Stimulated activated CD4-positive, alpha-beta T cell treated with anti-CD3 and anti-CD28 coated beads, Interleukin-4, amount 100 ng/mL, for 4 hours (primary cell): ENCODE data around the gene NMRK2.
"Not testable (repeated sequence)": the region's sequence is repeated elsewhere in the genome, so short reads cannot be mapped to it uniquely, and the experiment has no call there.

Experiments used
- DNase-seq, 2 experiments: peaks; one replicate each; pipeline ENCODE4 v3.0.0-alpha.2; 2020

Gene NMRK2

DNA sequence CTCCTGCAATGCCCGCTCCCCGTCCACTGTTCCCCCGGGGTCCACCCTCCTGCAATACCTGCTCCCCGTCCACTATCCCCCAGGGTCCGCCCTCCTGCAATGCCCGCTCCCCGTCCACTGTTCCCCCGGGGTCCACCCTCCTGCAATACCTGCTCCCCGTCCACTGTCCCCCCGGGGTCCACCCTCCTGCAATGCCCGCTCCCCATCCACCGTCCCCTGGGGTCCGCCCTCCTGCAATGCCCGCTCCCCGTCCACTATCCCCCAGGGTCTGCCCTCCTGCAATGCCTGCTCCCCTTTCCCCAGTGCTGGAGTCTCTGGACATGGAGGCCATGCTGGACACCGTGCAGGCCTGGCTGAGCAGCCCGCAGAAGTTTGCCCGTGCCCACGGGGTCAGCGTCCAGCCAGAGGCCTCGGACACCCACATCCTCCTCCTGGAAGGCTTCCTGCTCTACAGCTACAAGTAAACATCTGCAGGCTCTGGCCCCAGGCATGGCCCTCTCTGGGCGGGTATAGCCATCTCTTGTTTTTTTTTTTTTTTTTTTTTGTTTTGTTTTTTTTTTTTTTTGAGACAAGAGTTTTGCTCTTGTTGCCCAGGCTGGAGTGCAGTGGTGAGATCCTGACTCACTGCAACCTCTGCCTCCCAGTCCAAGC lies 5.6 kb downstream of the NMRK2 start:
- not testable (repeated sequence) for DNase-seq

DNA sequence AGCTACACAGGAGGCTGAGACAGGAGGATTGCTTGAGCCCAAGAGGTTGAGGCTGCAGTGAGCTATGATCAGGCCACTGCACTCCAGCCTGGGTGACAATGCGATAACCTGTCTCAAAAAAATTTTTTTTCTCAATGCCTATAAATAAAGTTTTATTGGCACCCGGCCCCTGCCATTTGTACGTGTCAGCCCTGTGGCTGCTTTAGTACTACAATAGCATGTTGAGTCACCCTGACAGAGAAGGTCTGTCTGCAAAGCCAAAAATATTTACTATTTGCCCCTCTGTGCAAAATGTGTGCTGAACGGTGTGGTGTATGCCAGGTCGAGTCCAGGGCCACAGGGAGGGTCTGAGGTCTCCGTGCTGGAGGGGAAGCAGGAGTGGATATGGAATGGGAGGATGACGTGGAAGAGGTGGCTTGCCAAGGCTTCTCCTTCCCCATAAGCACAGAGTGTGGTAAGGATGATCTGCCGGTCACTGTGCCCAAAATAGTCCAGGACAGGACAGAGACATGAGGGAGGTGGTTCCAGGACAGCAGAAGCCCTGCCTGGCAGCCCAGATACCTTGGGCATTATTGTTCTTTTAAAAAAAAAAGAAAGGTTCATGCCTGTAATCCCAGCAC lies 10.0 kb downstream of the NMRK2 start:
- DNase-seq: no peak

DNA sequence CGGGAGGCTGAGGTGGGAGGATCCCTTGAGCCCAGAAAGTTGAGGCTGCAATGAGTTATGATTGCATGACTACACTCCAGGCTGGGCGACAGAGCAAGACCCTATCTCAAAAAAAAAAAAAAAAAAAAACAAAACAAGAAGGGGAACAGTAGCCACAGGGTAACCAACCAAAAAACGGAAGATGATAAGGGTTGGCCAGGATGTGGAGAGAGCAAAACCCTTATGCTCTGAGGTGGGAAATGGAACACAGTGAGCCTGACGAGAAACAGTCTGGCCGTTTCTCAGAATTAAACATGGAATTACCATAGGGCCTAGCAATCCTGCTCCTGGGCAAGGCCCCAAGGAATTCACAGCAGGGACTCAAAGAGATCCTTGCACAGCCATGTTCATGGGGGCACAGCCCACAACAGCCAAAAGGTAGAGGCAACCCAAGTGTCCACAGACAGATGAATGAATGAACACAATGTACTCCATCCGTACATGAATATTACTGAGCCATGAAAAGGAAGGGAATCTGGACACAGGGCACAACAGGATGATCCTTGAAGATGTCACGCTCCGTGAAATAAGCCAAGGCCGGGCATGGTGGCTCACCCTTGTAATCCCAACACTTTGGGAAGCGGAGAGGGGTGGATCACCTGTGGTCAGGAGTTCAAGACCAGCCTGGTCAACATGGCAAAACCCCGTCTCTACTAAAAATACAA lies 11.3 kb downstream of the NMRK2 start:
- DNase-seq: no peak

DNA sequence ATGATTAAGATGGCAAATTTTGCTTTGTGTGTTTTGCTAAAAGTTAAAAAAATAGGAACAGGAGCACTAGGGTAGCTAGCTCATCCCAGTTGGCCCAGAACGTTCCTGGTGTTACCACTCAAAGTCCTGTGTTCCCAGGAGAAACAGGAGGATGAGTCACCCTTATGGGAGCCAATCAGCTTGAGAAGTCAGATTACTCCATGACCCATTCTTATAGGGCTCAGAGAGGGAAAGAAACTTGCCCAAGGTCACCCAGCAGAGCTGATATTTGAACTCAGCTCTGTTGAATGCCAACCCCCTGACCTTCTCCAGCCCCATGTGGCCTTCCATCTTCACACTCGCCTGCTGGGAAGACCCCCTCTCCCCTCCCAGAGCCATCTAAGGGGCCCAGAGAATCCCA lies 13.0 kb downstream of the NMRK2 start:
- no peak for DNase-seq

DNA sequence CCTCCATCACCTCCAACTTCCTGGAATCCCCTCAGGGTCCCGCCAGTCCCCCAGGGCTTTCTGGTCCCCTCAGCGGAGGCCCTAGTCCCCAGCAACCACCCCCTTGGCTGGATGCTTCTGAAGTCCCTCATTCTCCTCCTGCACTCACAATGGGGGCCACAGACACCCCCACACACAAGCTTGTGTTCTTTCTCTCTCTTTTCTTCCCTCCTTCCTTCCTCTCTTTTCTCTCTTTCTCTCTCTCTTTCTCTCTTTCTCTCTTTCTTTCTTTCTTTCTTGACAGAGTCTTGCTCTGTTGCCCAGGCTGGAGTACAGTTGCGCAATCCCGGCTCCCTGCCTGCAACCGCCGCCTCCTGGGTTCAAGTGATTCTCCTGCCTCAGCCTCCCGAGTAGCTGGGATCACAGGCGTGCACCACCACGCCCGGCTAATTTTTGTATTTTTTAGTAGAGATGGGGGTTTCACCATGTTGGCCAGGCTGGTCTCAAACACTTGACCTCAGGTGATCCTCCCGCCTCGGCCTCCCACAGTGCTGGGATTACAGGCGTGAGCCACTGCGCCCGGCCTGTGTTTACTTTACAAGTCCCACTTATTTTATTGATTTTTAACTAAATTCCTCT lies 14.6 kb downstream of the NMRK2 start:
- not testable (repeated sequence) for DNase-seq

DNA sequence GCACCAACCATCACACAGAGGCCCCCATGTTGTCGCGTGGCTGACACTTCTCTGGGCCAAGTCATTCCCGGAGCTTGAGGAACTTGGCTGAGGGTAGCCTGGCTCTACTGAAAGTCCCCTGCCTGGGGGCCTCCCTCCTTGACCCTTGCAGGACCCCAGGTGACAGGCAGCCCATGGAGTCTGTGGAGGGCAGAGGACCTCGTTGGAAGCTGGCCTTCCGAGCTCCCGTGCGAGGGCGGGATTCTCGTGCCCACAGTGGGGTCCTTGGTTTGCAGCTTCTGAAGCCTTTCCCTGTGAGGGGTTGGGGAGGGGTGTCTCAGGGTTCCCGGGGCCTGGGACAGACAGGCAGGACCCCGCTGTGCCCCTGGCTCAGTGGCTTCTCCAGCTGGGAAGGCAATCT lies 16.4 kb downstream of the NMRK2 start:
- DNase-seq: no peak

DNA sequence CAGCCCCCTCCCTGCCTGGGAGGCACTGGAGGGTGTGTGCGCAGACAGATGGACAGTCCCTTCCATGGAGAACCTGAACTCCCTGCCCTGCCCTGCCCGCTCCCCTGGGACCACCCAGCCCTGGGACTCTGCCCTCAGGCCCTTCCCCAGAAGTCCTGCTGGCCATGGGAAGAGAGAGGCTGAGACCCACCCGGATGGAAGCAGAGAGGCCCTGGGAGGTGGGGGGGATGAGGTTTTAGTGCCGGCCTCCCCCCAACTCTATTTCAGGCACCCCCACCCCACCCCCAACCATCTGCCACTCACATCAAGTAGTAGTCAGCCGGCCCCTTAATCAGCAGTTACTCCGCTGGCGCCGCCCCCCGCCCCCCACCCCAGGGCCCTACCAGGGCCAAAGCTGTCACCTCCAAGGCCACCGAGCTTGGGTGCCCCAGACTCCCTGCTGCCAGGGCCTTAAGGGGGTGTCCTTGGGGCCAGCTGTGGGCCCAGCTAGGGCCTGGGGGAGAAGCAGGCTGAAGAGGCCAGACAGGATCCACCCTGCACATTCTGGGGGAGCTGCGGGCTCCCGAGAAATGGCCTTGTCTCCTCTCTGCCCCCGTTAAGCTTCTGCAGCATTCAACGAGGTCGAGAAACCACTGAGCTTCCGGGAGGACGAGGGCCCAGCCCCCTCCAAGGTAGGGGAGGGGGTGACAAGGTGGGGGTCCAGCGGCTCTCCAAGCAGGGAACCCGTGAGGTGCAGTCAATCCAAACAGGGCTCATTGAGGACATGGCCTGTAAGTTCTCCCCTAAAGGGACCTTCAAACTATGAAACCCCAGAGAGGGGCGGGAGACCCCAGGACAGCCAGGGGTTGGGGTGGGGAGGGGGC lies 17.4 kb downstream of the NMRK2 start:
- DNase-seq: no peak

DNA sequence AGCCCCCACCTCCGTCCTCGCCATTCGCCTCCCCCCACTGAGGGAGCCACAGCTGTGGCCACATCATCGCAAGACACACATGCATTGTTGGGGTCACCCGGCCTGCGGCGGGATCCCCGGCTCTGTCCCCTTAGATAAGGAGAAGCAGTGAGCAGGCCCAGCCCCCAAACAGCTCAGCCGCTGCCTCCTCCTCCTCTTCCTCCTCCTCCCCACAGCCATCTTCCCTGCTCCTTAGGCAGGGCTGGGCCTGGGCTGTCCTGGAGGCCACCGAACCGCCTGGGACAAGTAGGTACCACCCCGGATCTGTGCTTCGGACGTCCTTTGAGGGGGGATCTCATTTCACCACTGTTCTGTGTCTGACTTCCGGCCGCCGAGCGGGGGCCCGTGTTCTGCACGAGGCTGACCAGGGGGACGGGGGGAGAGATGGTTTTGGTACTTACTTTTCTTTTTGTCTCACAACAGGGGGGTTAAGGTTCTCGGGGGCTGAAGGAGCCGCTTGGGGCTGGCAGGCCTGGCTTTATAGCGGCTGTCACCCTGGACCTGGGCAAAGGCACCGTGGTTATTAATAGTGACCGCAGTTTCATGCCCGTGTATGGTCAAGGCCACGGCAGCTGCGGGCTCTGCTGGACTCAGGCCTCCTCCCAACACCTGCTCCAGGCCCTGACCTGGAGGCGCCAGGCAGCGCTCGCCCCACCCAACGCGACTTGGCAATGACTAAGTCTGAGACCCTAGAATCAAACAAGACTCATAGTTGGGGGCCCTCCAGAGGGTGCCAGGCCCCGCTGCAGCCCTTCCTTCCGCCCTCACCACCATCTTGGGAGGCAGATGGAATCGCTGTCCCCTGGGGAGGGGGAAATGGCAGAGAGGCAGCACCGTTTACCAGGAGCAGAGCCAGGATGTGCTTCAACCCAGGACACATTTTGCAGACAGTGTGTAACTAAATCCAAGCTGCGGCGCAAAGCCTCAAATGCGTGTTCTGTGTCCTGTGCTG lies 18.3 kb downstream of the NMRK2 start:
- no peak for DNase-seq

DNA sequence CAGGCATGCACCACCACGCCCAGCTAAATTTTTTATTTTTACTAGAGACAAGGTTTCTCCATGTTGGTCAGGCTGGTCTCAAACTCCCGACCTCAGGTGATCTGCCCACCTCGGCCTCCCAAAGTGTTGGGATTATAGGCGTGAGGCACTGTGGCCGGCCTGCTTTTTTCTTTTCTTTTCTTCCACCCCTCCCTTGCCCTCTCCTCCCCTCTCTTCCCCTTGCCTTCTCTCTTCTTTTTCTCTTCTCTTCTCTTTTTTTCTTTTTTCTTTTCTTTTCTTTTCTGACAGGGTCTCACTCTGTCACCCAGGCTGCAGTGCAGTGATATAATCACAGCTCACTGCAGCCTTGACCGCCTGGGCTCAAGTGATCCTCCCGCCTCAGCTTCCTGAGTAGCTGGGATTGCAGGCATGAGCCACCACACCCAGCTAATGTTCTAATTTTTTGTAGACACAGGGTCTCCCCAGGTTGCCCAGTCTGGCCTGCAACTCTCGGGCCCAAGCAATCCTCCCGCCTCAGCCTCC lies 19.9 kb downstream of the NMRK2 start:
- not testable (repeated sequence) for DNase-seq

DNA sequence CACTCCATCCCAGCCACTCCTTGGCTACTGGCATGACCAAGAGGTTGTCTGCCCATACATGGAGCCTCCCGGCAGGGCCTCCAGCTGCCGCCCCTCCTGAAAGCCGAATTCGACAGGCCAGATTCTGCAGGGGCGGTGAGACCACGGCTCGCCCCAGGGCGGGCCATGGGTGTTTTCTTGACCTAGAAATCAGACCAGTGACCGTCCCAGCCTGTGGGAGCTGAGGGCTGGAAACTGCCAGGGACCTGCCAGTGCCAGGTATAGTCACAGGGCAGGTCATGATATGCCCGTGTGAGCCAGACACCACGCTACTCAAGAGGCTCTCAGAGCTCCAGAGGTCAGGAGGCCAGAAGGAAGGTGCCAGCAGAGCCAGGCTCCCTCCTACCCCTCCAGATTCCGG lies 21.2 kb downstream of the NMRK2 start:
- no peak for DNase-seq

DNA sequence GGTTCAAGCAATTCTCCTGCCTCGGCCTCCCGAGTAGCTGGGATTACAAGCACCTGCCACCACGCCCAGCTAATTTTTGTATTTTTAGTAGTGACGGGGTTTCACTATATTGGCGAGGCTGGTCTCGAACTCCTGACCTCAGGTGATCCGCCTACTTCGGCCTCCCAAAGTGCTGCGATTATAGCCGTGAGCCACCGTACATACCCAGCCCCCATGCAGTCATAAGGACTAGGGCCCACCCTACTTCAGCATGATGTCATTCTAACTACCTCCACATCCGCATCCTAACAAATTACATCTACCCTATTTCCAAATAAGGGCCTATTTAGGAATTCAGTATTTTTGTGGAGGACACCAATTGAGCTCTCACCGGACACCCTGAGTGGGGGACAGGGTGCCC lies 22.4 kb downstream of the NMRK2 start:
- DNase-seq: not testable (repeated sequence)

DNA sequence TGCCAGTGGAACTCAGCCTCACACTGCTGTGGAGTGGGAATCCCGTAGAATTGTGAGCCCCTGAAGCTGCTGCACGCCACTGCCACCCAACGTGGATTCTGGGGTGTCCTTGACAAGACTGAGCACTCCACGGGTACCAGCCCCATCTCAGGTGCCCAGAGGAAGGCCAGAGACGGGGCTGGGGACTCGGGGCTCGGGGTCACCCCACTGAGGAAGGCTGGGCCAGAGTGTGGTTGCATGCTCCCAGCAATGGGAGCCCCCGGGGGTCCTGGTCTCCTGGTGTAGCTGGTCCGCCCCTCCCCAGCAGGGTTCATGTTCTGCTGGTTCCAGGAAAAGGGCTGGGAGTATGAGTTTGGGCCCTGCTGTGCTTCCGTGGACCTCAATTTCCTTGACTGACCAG lies 22.8 kb downstream of the NMRK2 start:
- no peak for DNase-seq

DNA sequence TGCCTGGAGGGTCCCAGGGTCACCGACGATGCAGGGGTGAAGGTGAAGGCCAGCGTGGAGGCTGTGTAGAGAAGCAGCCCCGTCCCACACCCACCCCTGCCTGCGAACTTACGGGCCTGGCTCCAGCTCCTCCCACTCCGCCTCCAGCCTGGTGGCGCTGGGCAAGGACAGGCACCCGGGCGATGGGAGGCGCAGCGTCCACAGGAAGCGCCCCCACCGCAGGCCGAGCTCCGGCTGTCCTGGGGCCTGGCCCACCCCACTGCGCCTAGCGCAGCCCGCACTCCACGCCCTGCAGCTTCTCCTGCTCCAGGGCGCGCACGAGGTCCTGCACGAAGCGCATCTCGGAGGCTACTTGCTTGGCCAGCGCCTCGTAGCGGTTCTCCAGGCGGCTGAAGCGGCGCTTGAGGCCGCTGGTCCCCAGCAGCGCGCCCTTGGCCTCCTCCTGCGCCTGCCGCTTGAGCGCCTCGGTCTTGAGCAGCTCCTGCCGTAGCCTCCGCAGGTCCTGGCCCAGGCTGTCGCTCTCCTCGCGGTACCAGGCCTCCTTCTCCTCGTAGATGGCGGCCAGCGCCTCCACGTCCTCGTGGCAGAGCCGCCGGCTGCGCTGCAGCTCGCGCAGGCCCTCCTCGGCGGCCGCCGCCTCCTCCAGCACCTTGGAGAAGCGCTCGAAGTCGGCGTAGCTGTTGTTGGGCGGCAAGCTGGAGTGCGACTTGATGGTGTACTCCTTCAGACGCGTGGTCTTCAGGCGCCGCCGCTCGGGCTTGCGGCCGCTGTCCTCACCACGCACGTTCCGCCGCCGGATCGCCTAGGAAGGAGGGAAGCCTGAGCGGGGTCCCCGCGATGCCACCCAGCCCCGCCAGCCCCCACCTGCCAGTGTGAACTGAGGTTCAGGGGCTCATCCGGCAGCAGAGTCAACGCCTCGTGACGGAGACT lies 26.2 kb downstream of the NMRK2 start:
- no peak for DNase-seq

DNA sequence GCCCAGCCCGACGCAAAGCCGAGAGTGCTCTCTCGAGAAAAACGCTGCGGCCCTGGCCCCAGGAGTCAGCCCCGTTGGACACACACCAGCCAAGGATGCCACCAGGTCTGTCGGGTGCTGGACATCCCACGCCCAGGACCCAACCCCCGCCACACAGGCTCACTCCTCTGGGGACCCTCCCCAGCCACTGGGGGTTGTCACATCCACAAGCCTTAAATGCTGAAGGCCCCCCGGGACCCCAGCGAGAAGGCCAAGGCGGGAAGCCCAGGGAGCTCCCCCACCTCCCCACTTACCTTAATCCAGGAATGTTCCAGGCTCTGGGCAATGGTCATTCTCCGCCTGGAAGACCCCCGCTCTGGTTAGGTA lies 26.9 kb downstream of the NMRK2 start:
- DNase-seq: no peak

DNA sequence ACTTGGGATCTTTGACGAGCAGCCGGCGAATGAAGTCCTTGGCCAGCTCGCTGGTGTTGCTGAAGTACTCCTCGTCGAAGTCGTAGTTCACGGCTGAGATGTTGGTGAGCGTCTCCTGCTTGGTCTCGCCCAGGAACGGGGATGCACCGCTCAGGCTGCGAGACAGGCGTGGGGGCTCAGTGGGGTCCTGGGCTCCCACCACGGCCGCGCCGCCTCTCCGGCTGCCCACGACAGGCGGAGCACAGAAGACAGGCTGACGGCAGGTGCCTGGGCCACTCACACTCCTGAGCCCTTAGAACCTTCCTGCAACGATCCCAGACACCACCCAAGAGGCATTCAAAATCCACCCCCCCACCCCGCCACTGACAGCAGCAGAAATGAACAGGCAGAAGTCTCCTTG lies 28.1 kb downstream of the NMRK2 start:
- no peak for DNase-seq

DNA sequence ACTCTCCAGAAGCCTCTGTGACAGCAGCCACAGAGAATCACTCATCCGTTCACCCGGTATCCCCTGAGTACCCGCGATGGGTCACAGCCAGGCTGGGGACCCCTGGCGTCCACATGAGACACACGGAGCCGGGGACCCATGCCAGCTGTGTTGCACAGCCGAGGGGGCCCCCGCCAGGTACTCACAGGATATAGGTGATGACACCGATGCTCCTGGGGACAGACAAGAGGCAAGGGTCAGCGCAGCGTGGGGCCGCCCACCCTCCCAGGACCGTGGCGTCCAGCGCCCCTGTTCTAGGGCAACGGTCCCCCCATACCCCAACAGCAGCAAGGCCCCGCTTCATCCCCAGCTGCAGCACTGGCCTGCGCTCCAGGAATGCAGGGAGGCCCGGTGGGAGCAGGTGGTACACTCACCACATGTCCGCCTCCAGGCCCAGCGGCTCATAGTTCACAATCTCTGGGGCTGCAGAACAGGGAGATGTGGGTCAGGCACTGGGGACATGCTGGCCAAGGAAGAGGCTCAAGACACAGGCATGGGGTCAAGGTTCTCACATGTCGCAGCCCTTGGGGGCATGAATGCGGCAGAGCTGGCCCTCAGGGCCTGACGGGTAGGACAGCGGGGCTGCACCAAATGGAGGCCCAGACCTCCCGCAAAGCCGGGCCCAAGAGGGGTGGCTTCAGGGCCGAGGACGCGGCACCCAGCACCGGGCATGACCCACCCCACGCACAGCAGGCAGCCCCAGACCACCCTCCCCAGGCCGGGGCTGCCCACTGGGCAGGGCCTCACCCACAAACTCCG lies 30.8 kb downstream of the NMRK2 start:
- DNase-seq: no peak

DNA sequence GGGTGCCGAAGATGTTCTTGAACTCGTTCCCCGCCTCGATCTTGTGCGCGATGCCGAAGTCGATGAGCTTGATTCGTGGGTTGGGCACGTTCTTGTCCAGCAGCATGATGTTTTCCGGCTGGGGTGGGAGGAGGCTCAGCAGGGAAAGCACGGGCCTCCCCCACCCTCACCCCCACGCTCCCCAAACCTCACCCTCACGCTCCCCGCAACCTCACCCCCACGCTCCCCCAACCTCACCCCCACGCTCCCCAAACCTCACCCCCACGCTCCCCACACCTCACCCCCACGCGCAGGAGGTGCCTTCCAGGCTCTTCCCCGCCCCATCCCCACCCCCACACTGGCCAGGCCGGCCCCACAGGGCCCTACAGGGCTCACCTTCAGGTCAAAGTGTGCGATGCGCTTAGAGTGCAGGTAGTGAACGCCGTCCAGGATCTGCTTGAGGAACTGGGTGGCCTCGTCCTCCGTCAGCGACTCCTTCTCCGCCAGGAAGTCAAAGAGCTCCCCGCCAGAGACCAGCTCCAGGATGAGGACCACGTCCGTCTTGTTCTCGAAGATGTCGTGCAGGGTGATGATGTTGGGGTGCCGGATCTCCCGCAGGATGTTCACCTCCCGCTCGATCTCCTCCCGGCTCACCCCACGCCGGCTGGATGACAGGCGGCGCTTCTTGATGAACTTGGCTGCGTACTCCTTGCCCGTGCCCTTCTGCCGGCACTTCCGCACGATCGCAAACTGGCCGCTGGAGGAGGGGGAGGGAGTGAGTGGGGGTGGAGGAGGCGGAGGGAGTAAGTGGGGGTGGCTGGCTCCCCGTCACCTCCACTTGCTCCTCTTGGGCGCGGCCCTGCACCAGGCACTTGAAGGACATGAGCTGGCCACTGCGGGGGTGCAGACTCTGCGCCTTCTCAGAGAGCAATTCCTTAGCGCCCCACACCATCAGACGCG lies 31.7 kb downstream of the NMRK2 start:
- no peak for DNase-seq
